Caco-2 (cell line): Measurements from ENCODE around the gene PCBP3. TPM values are rescaled to one million over a fixed set of nuclear protein-coding genes. Genes with fewer than 3 reads are reported as not detected.

ENCODE experiments used
- BruUV-seq: library from RNA; stranded (reverse); fragments of 400-500 nt; replicated peaks from 2 replicates; lab custom pipeline; 2021; lab: Mats Ljungman, UMichigan
- CTCF ChIA-PET: fragments of 300-600 bp; sonication (Branson Sonifier 250); formaldehyde crosslinking; loops from one replicate; lab custom pipeline; 2022; ENCODE audit warnings: antibody characterized with exemption; lab: Charles Lee
- POLR2A ChIA-PET: fragments of 300-600 bp; sonication (Branson Sonifier 250); formaldehyde crosslinking; loops from one replicate; lab custom pipeline; 2022; ENCODE audit warnings: antibody characterized with exemption; lab: Charles Lee
- DNase-seq, 2 experiments: peaks; one replicate each; pipeline versions ENCODE4 v3.0.0 to v3.0.0-alpha.2; 2020 to 2022
- H3K27me3 ChIP-seq: replicated peaks from 2 replicates; pipeline ENCODE4 v1.6.0; 2011; ENCODE audit warnings: low read length; ENCODE audit not compliant: control insufficient read depth, insufficient read depth
- H3K36me3 ChIP-seq: 2 replicates; pipeline ENCODE4 v1.5.1; 2011; ENCODE audit warnings: low read length; ENCODE audit not compliant: control insufficient read depth, insufficient read depth
- H3K4me1 ChIP-seq: fragments of 250-450 bp; sonication (Bioruptor Pico); 2 replicates; pipeline ENCODE4 v1.5.1; 2020; ENCODE audit warnings: mild to moderate bottlenecking
- H3K4me3 ChIP-seq: 2 replicates; pipeline ENCODE4 v1.5.1; 2011; ENCODE audit warnings: low read depth, mild to moderate bottlenecking, control low read depth, low read length
- H3K9me3 ChIP-seq: fragments of 250-450 bp; sonication (Bioruptor Pico); 2 replicates; pipeline ENCODE4 v1.5.1; 2020; ENCODE audit warnings: mild to moderate bottlenecking, moderate library complexity
- H3K27ac Mint-ChIP-seq: one replicate; pipeline ENCODE4 v1.8.0; 2022; ENCODE audit warnings: mixed read lengths; ENCODE audit not compliant: unreplicated experiment
- H3K27me3 Mint-ChIP-seq: one replicate; pipeline ENCODE4 v1.8.0; 2022; ENCODE audit warnings: mixed read lengths; ENCODE audit not compliant: insufficient read depth, unreplicated experiment
- H3K36me3 Mint-ChIP-seq: one replicate; pipeline ENCODE4 v1.8.0; 2022; ENCODE audit warnings: mild to moderate bottlenecking, mixed read lengths; ENCODE audit not compliant: insufficient read depth, unreplicated experiment
- H3K4me1 Mint-ChIP-seq: one replicate; pipeline ENCODE4 v1.8.0; 2022; ENCODE audit warnings: low read depth, mixed read lengths; ENCODE audit not compliant: unreplicated experiment
- H3K4me3 Mint-ChIP-seq: one replicate; pipeline ENCODE4 v1.8.0; 2022; ENCODE audit warnings: mild to moderate bottlenecking, moderate library complexity, mixed read lengths; ENCODE audit not compliant: unreplicated experiment
- H3K9me3 Mint-ChIP-seq: one replicate; pipeline ENCODE4 v1.8.0; 2022; ENCODE audit warnings: mixed read lengths; ENCODE audit not compliant: unreplicated experiment
- CTCF ChIP-seq, 2 experiments: fragments of 200-600 bp in 1 of 2; IDR thresholded peaks; 1 replicate in 1 of 2; 2 replicates in 1 of 2; pipeline versions ENCODE4 v1.5.1 to v1.8.0; 2011 to 2022; ENCODE audit warnings: antibody characterized with exemption in 1 of 2, control low read depth in 1 of 2, inconsistent platforms in 1 of 2, low read depth in 1 of 2, low read length in 1 of 2, mild to moderate bottlenecking in 1 of 2, moderate library complexity in 1 of 2; ENCODE audit not compliant: insufficient read depth in 1 of 2, severe bottlenecking in 1 of 2, unreplicated experiment in 1 of 2
- intact Hi-C: fragments of 100-400 bp; cut with micrococcal nuclease; formaldehyde crosslinking; loops from one replicate; pipeline ENCODE4 v1.10.0; 2022; ENCODE audit not compliant: unreplicated experiment
- total RNA-seq: library from RNA; stranded (reverse); gene quantifications from 2 replicates; pipeline ENCODE4 v1.2.3, GENCODE V29; 2022

PCBP3 gene
- total RNA-seq, 1 experiment from 2014 or later = 0.75 TPM

GRCh38 chr21:45910155-45910547 is 266.6 kb downstream of the PCBP3 start:
- POLR2A ChIA-PET = no interaction called here
- Mint-ChIP-seq H3K27me3 (no peaks in the 10 kb centered on the region), H3K9me3 (no peaks in the 10 kb centered on the region), H3K4me3 (no peak overlapping the region), H3K4me1 (no peaks in the 10 kb centered on the region), H3K27ac (no peak overlapping the region), H3K36me3 (no peaks in the 10 kb centered on the region)
- no peak for DNase-seq
- TF ChIP-seq CTCF (IDR thresholded peaks at IDR 0.05; ENCODE audit: insufficient read depth in 1 of 2, low read depth in 1 of 2, low read length in 1 of 2, severe bottlenecking in 1 of 2, unreplicated experiment in 1 of 2) = no peak
- no peaks in the 10 kb centered on the region for H3K27me3 ChIP-seq
- no peak overlapping the region for H3K4me3 ChIP-seq
- intact Hi-C loops = no loop called here
- BruUV-seq = no TSS peak
- no peaks in the 10 kb centered on the region for H3K36me3 ChIP-seq
- H3K4me1 ChIP-seq = no peaks in the 10 kb centered on the region
- H3K9me3 ChIP-seq = no peaks in the 10 kb centered on the region
- CTCF ChIA-PET = no interaction called here

GRCh38 chr21:45910548-45911221 is 267.2 kb downstream of the PCBP3 start:
- Mint-ChIP-seq H3K9me3 (no peaks in the 10 kb centered on the region), H3K4me3 (no peak overlapping the region), H3K4me1 (no peaks in the 10 kb centered on the region), H3K27ac (no peak overlapping the region), H3K36me3 (no peaks in the 10 kb centered on the region), H3K27me3 (no peaks in the 10 kb centered on the region)
- H3K27me3 ChIP-seq = no peaks in the 10 kb centered on the region
- DNase-seq = no peak
- H3K9me3 ChIP-seq = no peaks in the 10 kb centered on the region
- no TSS peak for BruUV-seq
- CTCF ChIA-PET = no interaction called here
- H3K4me3 ChIP-seq = no peak overlapping the region
- H3K36me3 ChIP-seq = no peaks in the 10 kb centered on the region
- intact Hi-C loops = no loop called here
- TF ChIP-seq CTCF (IDR thresholded peaks at IDR 0.05; ENCODE audit: insufficient read depth in 1 of 2, low read depth in 1 of 2, low read length in 1 of 2, severe bottlenecking in 1 of 2, unreplicated experiment in 1 of 2) = no peak
- H3K4me1 ChIP-seq = no peaks in the 10 kb centered on the region
- POLR2A ChIA-PET = no interaction called here

- intact Hi-C loops = no loop called here
- DNase-seq = no peak
- Histone ChIP-seq H3K4me1 (no peaks in the 10 kb centered on the region), H3K36me3 (no peaks in the 10 kb centered on the region), H3K27me3 (no peaks in the 10 kb centered on the region), H3K4me3 (no peak overlapping the region), H3K9me3 (no peaks in the 10 kb centered on the region)
- Mint-ChIP-seq H3K9me3 (no peaks in the 10 kb centered on the region), H3K4me3 (no peak overlapping the region), H3K27ac (no peak overlapping the region), H3K27me3 (no peaks in the 10 kb centered on the region), H3K4me1 (no peaks in the 10 kb centered on the region), H3K36me3 (no peaks in the 10 kb centered on the region)
- POLR2A ChIA-PET = no interaction called here
- TF ChIP-seq CTCF (IDR thresholded peaks at IDR 0.05; ENCODE audit: insufficient read depth in 1 of 2, low read depth in 1 of 2, low read length in 1 of 2, severe bottlenecking in 1 of 2, unreplicated experiment in 1 of 2) = no peak
- CTCF ChIA-PET = no interaction called here
- no TSS peak for BruUV-seq
Measured at GRCh38 chr21:45911806-45912325, 268.3 kb downstream of the PCBP3 start.
